Measurements from ENCODE around the gene IRF1. TPM values are rescaled to one million over a fixed set of nuclear protein-coding genes. Genes with fewer than 3 reads are reported as not detected.

The IRF1 gene
- total and polyA plus RNA-seq, 5 experiments from 2014 or later, result 108 to 218 (median 127) TPM

Other genes starting within 250 kb of the IRF1 start
- not detected for gene PDLIM4, start 233.1 kb downstream of the IRF1 start, total RNA-seq
- gene PDLIM4, start 233.1 kb downstream of the IRF1 start, polyA plus RNA-seq, result not detected
- not detected for gene SLC22A4, start 196.4 kb downstream of the IRF1 start, total RNA-seq
- gene SLC22A4, start 196.4 kb downstream of the IRF1 start, polyA plus RNA-seq, result not detected
- 10 to 100 TPM in 1 of 2 experiments, 1 to 10 TPM in 1; 9.9 to 11.1 TPM for gene SLC22A5, start 121.1 kb downstream of the IRF1 start, total RNA-seq
- 1 to 10 TPM; 1.9 to 3.2 (median 2.0) TPM for gene SLC22A5, start 121.1 kb downstream of the IRF1 start, polyA plus RNA-seq
- gene IL5, start 52.7 kb upstream of the IRF1 start, total RNA-seq, result not detected
- not detected for gene IL5, start 52.7 kb upstream of the IRF1 start, polyA plus RNA-seq
- 10 to 100 TPM; 34.2 to 36.1 TPM for gene RAD50, start 66.2 kb upstream of the IRF1 start, total RNA-seq
- 10 to 100 TPM; 12.0 to 30.2 (median 20.0) TPM for gene RAD50, start 66.2 kb upstream of the IRF1 start, polyA plus RNA-seq
- gene IL13, start 167.4 kb upstream of the IRF1 start, total RNA-seq, result under 1 TPM in 1 of 2 experiments, not detected in 1; 0.31 TPM
- gene IL13, start 167.4 kb upstream of the IRF1 start, polyA plus RNA-seq, result not detected
- gene IL4, start 183.2 kb upstream of the IRF1 start, total RNA-seq, result not detected
- not detected for gene IL4, start 183.2 kb upstream of the IRF1 start, polyA plus RNA-seq
- 10 to 100 TPM; 15.1 to 16.9 TPM for gene KIF3A, start 246.8 kb upstream of the IRF1 start, total RNA-seq
- gene KIF3A, start 246.8 kb upstream of the IRF1 start, polyA plus RNA-seq, result 10 to 100 TPM in 2 of 3 donors, 1 to 10 TPM in 1; 8.5 to 13.5 (median 11.5) TPM

All from naive thymus-derived CD8-positive, alpha-beta T cell (primary cell).